Mucosa of descending colon (tissue), 3 donors: ENCODE results near the gene PDCD1LG2. TPM values are rescaled to one million over a fixed set of nuclear protein-coding genes. Genes with fewer than 3 reads are reported as not detected.

Experiments
- ATAC-seq: fragments of 200-7000 bp; cut with Tn5 transposase; one replicate; pipeline ENCODE4 v1.9.1; 2020; ENCODE audit warnings: mild to moderate bottlenecking, moderate library complexity
- DNase-seq, 3 donors: peaks; one replicate each; pipeline ENCODE4 v3.0.0-alpha.2; 2020
- H3K36me3 ChIP-seq: fragments of 200-600 bp; one replicate; pipeline ENCODE4 v1.8.0; 2021; ENCODE audit warnings: low read depth, mild to moderate bottlenecking
- H3K4me1 ChIP-seq: fragments of 200-600 bp; one replicate; pipeline ENCODE4 v1.8.0; 2021; ENCODE audit warnings: low read depth, mild to moderate bottlenecking
- H3K4me3 ChIP-seq: fragments of 200-600 bp; one replicate; pipeline ENCODE4 v1.8.0; 2021; ENCODE audit warnings: mild to moderate bottlenecking
- H3K9me3 ChIP-seq: fragments of 200-600 bp; one replicate; pipeline ENCODE4 v1.8.0; 2021; ENCODE audit warnings: mild to moderate bottlenecking
- intact Hi-C, 2 donors: fragments of 100-400 bp; cut with DNase I in 1 of 2; cut with micrococcal nuclease in 1 of 2; formaldehyde crosslinking; loops; one replicate each; pipeline versions ENCODE4 v1.11.0 to v1.11.1; 2022; cut with DNase I, micrococcal nuclease
- total RNA-seq, 3 donors: library from RNA; stranded (reverse); fragmentation: NEBNext Ultra II Directional in 2 of 3; extraction: Animal tissue kit (Norgen Biotek cat#: 25700) in 2 of 3; gene quantifications; one replicate each; pipeline versions ENCODE4 v1.2.1 to v1.2.4, GENCODE V29; 2021 to 2023
- TF ChIP-seq, protein P1 (sequence below): fragments of 200-600 bp; IDR thresholded peaks from one replicate; pipeline ENCODE4 v1.8.0; 2022; ENCODE audit warnings: antibody characterized with exemption, mild to moderate bottlenecking
- donor health status: DM: no; HTN: no; CAD: no; lungs with moderate emphysema.
- donor health status: DM: no; HTN: no; CAD: no.
- donor health status: DM: no; HTN: yes; CAD: no.

The PDCD1LG2 gene
- total RNA-seq, 3 donors from 2014 or later: 0.20 to 1.2 (median 0.63) TPM

DNA sequence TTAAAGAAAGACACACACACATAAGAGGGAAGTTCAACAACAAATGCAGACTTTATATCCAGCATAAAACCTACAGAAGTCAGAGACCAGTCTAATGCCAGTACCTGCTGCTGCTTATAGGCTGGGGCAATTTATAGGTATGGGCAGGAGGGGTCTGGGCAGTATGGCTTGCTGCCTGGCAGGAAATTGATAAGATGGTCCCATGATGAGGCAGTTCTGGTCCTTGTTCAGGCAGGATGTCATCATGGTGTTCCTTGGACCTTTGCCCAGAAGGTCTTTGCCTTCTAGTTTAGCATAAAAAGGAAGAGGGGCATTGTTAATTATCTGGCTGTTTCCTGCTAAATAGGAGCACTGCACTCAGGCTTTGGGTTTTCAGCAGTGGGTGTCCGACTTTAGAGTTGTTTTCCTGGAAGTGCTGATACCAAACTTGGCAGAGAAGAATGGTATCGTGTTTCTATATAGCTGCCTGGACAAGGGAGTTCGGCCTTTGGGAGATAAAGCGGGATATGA is 10.4 kb upstream of the PDCD1LG2 start:
- no peaks in the 10 kb centered on the region for H3K9me3 ChIP-seq
- H3K36me3 ChIP-seq: no peaks in the 10 kb centered on the region
- TF ChIP-seq, protein P1, sequence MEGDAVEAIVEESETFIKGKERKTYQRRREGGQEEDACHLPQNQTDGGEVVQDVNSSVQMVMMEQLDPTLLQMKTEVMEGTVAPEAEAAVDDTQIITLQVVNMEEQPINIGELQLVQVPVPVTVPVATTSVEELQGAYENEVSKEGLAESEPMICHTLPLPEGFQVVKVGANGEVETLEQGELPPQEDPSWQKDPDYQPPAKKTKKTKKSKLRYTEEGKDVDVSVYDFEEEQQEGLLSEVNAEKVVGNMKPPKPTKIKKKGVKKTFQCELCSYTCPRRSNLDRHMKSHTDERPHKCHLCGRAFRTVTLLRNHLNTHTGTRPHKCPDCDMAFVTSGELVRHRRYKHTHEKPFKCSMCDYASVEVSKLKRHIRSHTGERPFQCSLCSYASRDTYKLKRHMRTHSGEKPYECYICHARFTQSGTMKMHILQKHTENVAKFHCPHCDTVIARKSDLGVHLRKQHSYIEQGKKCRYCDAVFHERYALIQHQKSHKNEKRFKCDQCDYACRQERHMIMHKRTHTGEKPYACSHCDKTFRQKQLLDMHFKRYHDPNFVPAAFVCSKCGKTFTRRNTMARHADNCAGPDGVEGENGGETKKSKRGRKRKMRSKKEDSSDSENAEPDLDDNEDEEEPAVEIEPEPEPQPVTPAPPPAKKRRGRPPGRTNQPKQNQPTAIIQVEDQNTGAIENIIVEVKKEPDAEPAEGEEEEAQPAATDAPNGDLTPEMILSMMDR: no peak
- intact Hi-C loops: no loop called here
- ATAC-seq (no peak), DNase-seq (no peak)
- no peak overlapping the region for H3K4me3 ChIP-seq
- no peaks in the 10 kb centered on the region for H3K4me1 ChIP-seq

DNA sequence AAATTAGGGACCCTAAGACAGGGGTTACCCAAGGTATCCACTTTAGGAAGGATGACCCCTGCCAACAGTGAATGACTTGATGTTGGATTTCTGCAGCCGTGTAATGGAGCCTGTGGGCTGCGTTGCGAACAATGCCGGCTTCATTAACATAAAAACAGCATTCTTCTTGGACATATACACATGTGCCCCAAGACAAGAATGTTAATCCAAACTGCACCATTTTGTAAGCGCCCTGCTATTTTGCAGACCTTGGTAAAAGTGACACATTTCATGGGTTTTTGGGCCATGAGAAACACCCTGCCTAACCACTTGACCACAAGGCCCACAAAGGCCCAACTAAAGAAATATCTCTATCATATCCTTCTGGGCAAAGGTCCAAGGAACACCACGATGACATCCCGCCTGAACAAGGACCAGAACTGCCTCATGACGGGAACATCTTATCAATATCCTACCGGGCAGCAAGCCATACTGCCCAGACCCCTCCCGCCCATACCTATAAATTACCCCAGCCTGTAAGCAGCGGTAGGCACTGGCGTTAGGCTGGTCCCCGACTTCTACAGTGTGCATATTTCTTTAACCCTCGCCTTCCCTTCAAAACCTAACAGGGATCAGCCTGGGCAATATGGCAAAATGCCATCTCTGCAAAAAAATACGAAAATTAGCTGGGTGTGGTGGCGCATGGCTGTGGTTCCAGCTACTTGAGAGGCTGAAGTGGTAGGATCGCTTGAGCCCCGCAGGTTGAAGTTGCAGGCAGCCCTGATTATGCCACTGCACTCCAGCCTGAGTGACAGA is 9.7 kb upstream of the PDCD1LG2 start:
- H3K4me1 ChIP-seq: no peaks in the 10 kb centered on the region
- TF ChIP-seq, protein P1: no peak
- H3K9me3 ChIP-seq: no peaks in the 10 kb centered on the region
- intact Hi-C loops: no loop called here
- no peaks in the 10 kb centered on the region for H3K36me3 ChIP-seq
- H3K4me3 ChIP-seq: no peak overlapping the region
- DNase-seq: no peak
- peak; percentile 11 for ATAC-seq

DNA sequence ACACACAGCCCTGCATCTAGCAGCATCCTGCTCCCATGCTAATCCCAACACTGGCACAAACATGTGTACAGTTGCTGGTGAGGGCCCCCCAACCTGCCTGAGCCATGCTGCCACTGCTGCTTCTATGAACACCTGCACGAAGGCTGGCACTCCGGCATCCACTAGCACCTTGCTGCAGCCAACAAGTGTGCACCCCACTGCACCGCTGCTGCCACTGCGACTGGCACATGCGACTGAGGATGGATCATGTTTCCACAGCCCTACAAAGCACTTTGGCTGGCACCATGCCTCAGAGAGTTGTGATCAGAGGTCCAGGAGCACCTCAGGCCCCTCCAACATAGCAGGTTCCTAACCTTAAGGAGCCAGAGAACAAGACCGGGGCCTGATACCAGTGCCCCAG is 7.8 kb upstream of the PDCD1LG2 start:
- DNase-seq (no peak), ATAC-seq (no peak)
- TF ChIP-seq, protein P1: no peak
- Histone ChIP-seq H3K4me1 (no peaks in the 10 kb centered on the region), H3K36me3 (no peaks in the 10 kb centered on the region), H3K4me3 (no peak overlapping the region), H3K9me3 (no peaks in the 10 kb centered on the region)
- intact Hi-C loops: no loop called here

DNA sequence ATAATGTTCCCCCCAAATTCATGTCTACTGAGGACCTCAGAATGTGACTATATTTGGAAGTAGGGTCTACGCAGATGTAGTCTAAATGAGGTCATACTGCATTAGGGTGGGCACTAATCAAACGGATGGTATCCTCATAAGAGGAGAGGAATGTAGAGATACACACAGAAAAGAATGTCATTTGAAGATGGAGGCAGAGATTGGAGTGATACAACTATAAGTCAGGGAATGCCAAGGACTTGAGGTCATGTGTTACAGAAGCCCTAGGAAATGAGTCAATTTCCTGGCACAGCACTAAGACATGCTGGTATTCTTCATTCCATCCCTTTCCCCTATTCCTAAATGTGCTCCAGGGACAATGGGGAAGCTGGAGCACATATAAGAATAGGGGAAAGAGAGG is 758 bp upstream of the PDCD1LG2 start:
- Histone ChIP-seq H3K4me3 (no peak overlapping the region), H3K9me3 (no peaks in the 10 kb centered on the region), H3K36me3 (no peaks in the 10 kb centered on the region), H3K4me1 (no peaks in the 10 kb centered on the region)
- DNase-seq (no peak), ATAC-seq (no peak)
- TF ChIP-seq, protein P1: no peak
- intact Hi-C loops: no loop called here

DNA sequence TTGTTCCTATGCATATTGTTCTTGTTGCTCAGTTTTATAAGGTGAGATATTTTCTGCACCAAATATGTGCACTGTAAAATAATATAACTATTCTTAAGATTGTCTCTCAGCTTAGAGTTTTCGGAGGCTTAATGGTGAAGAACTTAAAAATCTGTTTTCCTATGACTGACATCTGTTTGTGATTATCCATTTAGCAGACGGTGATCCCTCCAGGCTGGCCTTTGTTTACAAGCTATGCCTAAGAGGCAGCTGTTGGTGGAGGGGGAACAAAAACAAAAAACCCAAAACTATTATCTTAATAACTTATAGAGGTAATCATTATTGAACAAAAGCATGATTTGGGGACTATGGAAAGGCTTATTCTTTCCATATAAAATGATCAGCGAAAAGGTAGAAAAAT is 658 bp downstream of the PDCD1LG2 start:
- no peak overlapping the region for H3K4me3 ChIP-seq
- H3K36me3 ChIP-seq: no peaks in the 10 kb centered on the region
- intact Hi-C loops: no loop called here
- no peaks in the 10 kb centered on the region for H3K9me3 ChIP-seq
- H3K4me1 ChIP-seq: no peaks in the 10 kb centered on the region
- TF ChIP-seq, protein P1: no peak
- ATAC-seq: no peak
- no peak for DNase-seq
